Measurements from ENCODE around the gene INPP5E. TPM values are rescaled to one million over a fixed set of nuclear protein-coding genes. Genes with fewer than 3 reads are reported as not detected.

The INPP5E gene
- total and polyA plus RNA-seq, 4 experiments from 2014 or later: 2.0 to 31.2 (median 17.1) TPM

GRCh38 chr9:136397643-136398042 is 42.0 kb downstream of the INPP5E start:
- H3K4me1 Mint-ChIP-seq: peaks cover 10 to 29% (median 19%) of the 10 kb centered on the region in 4 donors
- peaks cover 11 to 18% of the 10 kb centered on the region in 2 donors for H3K36me3 Mint-ChIP-seq
- Histone ChIP-seq H3K9me3 (ENCODE audit: control insufficient read depth in 1 of 2, low read length in 2 of 2) (no peaks in the 10 kb centered on the region), H3K4me3 (ENCODE audit: low read length in 2 of 2) (no peak overlapping the region), H3K27ac (ENCODE audit: low read depth, low read length) (no peak overlapping the region), H3K27me3 (ENCODE audit: insufficient read depth, low read length) (no peaks in the 10 kb centered on the region), H3K36me3 (ENCODE audit: insufficient read depth, low read length) (peaks cover 35% of the 10 kb centered on the region), H3K4me1 (ENCODE audit: insufficient read depth, low read length) (peaks cover 25% of the 10 kb centered on the region)
- no peaks in the 10 kb centered on the region for H3K27me3 Mint-ChIP-seq
- H3K9me3 Mint-ChIP-seq: no peaks in the 10 kb centered on the region
- peak in 1 of 5 donors; percentile 12 for DNase-seq
- peak overlapping the region in 1 of 8 donors; percentile 83 for H3K4me3 Mint-ChIP-seq
- CTCF ChIA-PET (ENCODE audit: partially characterized antibody): interaction anchor here (0.6 kb wide), 1 partner anchor 12 kb away, joined by 3 read pairs; no protein-coding TSS in a partner anchor
- H3K27ac Mint-ChIP-seq: no peak overlapping the region
- intact Hi-C loops (cut with micrococcal nuclease): no loop called here
- POLR2A ChIA-PET (ENCODE audit: partially characterized antibody): interaction anchor here (2.2 kb wide), 1 partner anchor 34 kb away, joined by 9 read pairs; the partner anchor contains the start of gene DNLZ

GRCh38 chr9:136396219-136396515 is 43.5 kb downstream of the INPP5E start:
- peaks cover 18 to 30% of the 10 kb centered on the region in 2 donors for H3K36me3 Mint-ChIP-seq
- intact Hi-C loops (cut with micrococcal nuclease): no loop called here
- DNase-seq: no peak
- ChIA-PET POLR2A (ENCODE audit: partially characterized antibody) (interaction anchor here (2.2 kb wide), 1 partner anchor 33 kb away, joined by 9 read pairs; the partner anchor contains the start of gene DNLZ), CTCF (ENCODE audit: partially characterized antibody) (interaction anchor here (1.6 kb wide), 1 partner anchor 32 kb away, joined by 7 read pairs; the partner anchor contains the start of gene DNLZ)
- H3K4me3 Mint-ChIP-seq: no peak overlapping the region
- H3K36me3 ChIP-seq (ENCODE audit: insufficient read depth, low read length): peaks cover 40% of the 10 kb centered on the region
- no peak overlapping the region for H3K4me3 ChIP-seq (ENCODE audit: low read length in 2 of 2)
- no peak overlapping the region for H3K27ac Mint-ChIP-seq
- peaks cover 22% of the 10 kb centered on the region for H3K4me1 ChIP-seq (ENCODE audit: insufficient read depth, low read length)
- no peaks in the 10 kb centered on the region for H3K27me3 ChIP-seq (ENCODE audit: insufficient read depth, low read length)
- no peaks in the 10 kb centered on the region for H3K9me3 ChIP-seq (ENCODE audit: control insufficient read depth in 1 of 2, low read length in 2 of 2)
- H3K4me1 Mint-ChIP-seq: peaks cover 7 to 20% (median 13%) of the 10 kb centered on the region in 4 donors
- H3K9me3 Mint-ChIP-seq: no peaks in the 10 kb centered on the region
- no peak overlapping the region for H3K27ac ChIP-seq (ENCODE audit: low read depth, low read length)
- H3K27me3 Mint-ChIP-seq: no peaks in the 10 kb centered on the region

GRCh38 chr9:136395345-136396218 is 44.1 kb downstream of the INPP5E start:
- Histone ChIP-seq H3K27ac (ENCODE audit: low read depth, low read length) (no peak overlapping the region), H3K4me1 (ENCODE audit: insufficient read depth, low read length) (peaks cover 20% of the 10 kb centered on the region), H3K36me3 (ENCODE audit: insufficient read depth, low read length) (peaks cover 40% of the 10 kb centered on the region), H3K4me3 (ENCODE audit: low read length in 2 of 2) (no peak overlapping the region), H3K9me3 (ENCODE audit: control insufficient read depth in 1 of 2, low read length in 2 of 2) (no peaks in the 10 kb centered on the region), H3K27me3 (ENCODE audit: insufficient read depth, low read length) (no peaks in the 10 kb centered on the region)
- Mint-ChIP-seq H3K9me3 (no peaks in the 10 kb centered on the region), H3K36me3 (peaks cover 23 to 34% of the 10 kb centered on the region in 2 donors), H3K27me3 (no peaks in the 10 kb centered on the region), H3K4me1 (peaks cover 7 to 17% (median 12%) of the 10 kb centered on the region in 4 donors), H3K27ac (no peak overlapping the region), H3K4me3 (peak overlapping the region in 1 of 8 donors; percentile 45)
- intact Hi-C loops (cut with micrococcal nuclease): no loop called here
- DNase-seq: peak in 1 of 5 donors; percentile 29
- ChIA-PET CTCF (ENCODE audit: partially characterized antibody) (interaction anchor here (1.6 kb wide), 1 partner anchor 32 kb away, joined by 7 read pairs; the partner anchor contains the start of gene DNLZ), POLR2A (ENCODE audit: partially characterized antibody) (no interaction called here)

- Histone ChIP-seq H3K27ac (ENCODE audit: low read depth, low read length) (no peak overlapping the region), H3K36me3 (ENCODE audit: insufficient read depth, low read length) (peaks cover 40% of the 10 kb centered on the region), H3K27me3 (ENCODE audit: insufficient read depth, low read length) (no peaks in the 10 kb centered on the region), H3K9me3 (ENCODE audit: control insufficient read depth in 1 of 2, low read length in 2 of 2) (no peaks in the 10 kb centered on the region), H3K4me3 (ENCODE audit: low read length in 2 of 2) (no peak overlapping the region), H3K4me1 (ENCODE audit: insufficient read depth, low read length) (peaks cover 15% of the 10 kb centered on the region)
- Mint-ChIP-seq H3K36me3 (peaks cover 24 to 35% of the 10 kb centered on the region in 2 donors), H3K27ac (no peak overlapping the region), H3K4me3 (no peak overlapping the region), H3K27me3 (no peaks in the 10 kb centered on the region), H3K9me3 (no peaks in the 10 kb centered on the region), H3K4me1 (peaks cover 7 to 14% (median 12%) of the 10 kb centered on the region in 4 donors)
- ChIA-PET POLR2A (ENCODE audit: partially characterized antibody) (no interaction called here), CTCF (ENCODE audit: partially characterized antibody) (no interaction called here)
- no peak for DNase-seq
- intact Hi-C loops (cut with micrococcal nuclease): no loop called here
Observed at GRCh38 chr9:136395020-136395340, 44.7 kb downstream of the INPP5E start.

- Mint-ChIP-seq H3K27me3 (no peaks in the 10 kb centered on the region), H3K9me3 (no peaks in the 10 kb centered on the region), H3K27ac (no peak overlapping the region), H3K4me3 (no peak overlapping the region), H3K36me3 (peaks cover 27 to 38% of the 10 kb centered on the region in 2 donors), H3K4me1 (peaks cover 7 to 14% (median 12%) of the 10 kb centered on the region in 4 donors)
- Histone ChIP-seq H3K36me3 (ENCODE audit: insufficient read depth, low read length) (peaks cover 40% of the 10 kb centered on the region), H3K4me3 (ENCODE audit: low read length in 2 of 2) (no peak overlapping the region), H3K9me3 (ENCODE audit: control insufficient read depth in 1 of 2, low read length in 2 of 2) (no peaks in the 10 kb centered on the region), H3K27me3 (ENCODE audit: insufficient read depth, low read length) (no peaks in the 10 kb centered on the region), H3K27ac (ENCODE audit: low read depth, low read length) (no peak overlapping the region), H3K4me1 (ENCODE audit: insufficient read depth, low read length) (peaks cover 14% of the 10 kb centered on the region)
- intact Hi-C loops (cut with micrococcal nuclease): no loop called here
- ChIA-PET POLR2A (ENCODE audit: partially characterized antibody) (no interaction called here), CTCF (ENCODE audit: partially characterized antibody) (no interaction called here)
- peak in 1 of 5 donors; percentile 21 for DNase-seq
Observed at GRCh38 chr9:136394312-136395019, 45.2 kb downstream of the INPP5E start.

GRCh38 chr9:136393531-136393930 is 46.1 kb downstream of the INPP5E start:
- no peak overlapping the region for H3K27ac ChIP-seq (ENCODE audit: low read depth, low read length)
- no peak overlapping the region for H3K4me3 ChIP-seq (ENCODE audit: low read length in 2 of 2)
- H3K4me3 Mint-ChIP-seq: no peak overlapping the region
- peaks cover 35 to 40% of the 10 kb centered on the region in 2 donors for H3K36me3 Mint-ChIP-seq
- POLR2A ChIA-PET (ENCODE audit: partially characterized antibody): interaction anchor here (1.4 kb wide), 1 partner anchor 10 kb away, joined by 3 read pairs; no protein-coding TSS in a partner anchor
- H3K9me3 Mint-ChIP-seq: no peaks in the 10 kb centered on the region
- H3K36me3 ChIP-seq (ENCODE audit: insufficient read depth, low read length): peaks cover 45% of the 10 kb centered on the region
- H3K9me3 ChIP-seq (ENCODE audit: control insufficient read depth in 1 of 2, low read length in 2 of 2): no peaks in the 10 kb centered on the region
- no peak overlapping the region for H3K27ac Mint-ChIP-seq
- H3K27me3 Mint-ChIP-seq: no peaks in the 10 kb centered on the region
- H3K27me3 ChIP-seq (ENCODE audit: insufficient read depth, low read length): no peaks in the 10 kb centered on the region
- H3K4me1 ChIP-seq (ENCODE audit: insufficient read depth, low read length): peaks cover 5% of the 10 kb centered on the region
- intact Hi-C loops (cut with micrococcal nuclease): no loop called here
- peaks cover 0 to 6% (median 4%) of the 10 kb centered on the region in 4 donors for H3K4me1 Mint-ChIP-seq
- CTCF ChIA-PET (ENCODE audit: partially characterized antibody): interaction anchor here (0.9 kb wide), 1 partner anchor 31 kb away, joined by 3 read pairs; no protein-coding TSS in a partner anchor
- no peak for DNase-seq

Measured in CD4-positive, alpha-beta memory T cell (primary cell).